G401 (cell line): ENCODE measurements around the gene NCBP3. TPM values are rescaled to one million over a fixed set of nuclear protein-coding genes. Genes with fewer than 3 reads are reported as not detected.

Source experiments
- DNase-seq: peaks from one replicate; pipeline ENCODE4 v3.0.0-alpha.2; 2015; ENCODE audit warnings: low spot score
- in situ Hi-C: cut with HindIII; loops from 2 replicates; pipeline ENCODE4 v1.10.0; 2016; ENCODE audit warnings: low sequenced_read_pairs, mixed read lengths
- total RNA-seq: library from RNA; depleted of rRNA; stranded (reverse); fragments of >200 nt; shearing (Covaris generic); gene quantifications from 2 replicates; pipeline ENCODE4 v1.2.3, GENCODE V29; 2014; rRNA removed

The NCBP3 gene
- total RNA-seq = 12.9 and 39.6 TPM in 2 replicates

GRCh38 chr17:3845621-3846436 is at the start of gene NCBP3:
Gene NCBP3 (minus strand): TSS chr17:3846246. CDS start chr17:3846223, 23 bp downstream.
- in situ Hi-C loops = no loop called here
- DNase-seq = peak; percentile 92

GRCh38 chr17:3895354-3895753 is 49.3 kb upstream of the NCBP3 start:
- no peak for DNase-seq
- in situ Hi-C loops = no loop called here

- in situ Hi-C loops = no loop called here
These were observed 48.9 kb upstream of the NCBP3 start for GRCh38 chr17:3894911-3895343.

GRCh38 chr17:3894188-3894587 is 48.1 kb upstream of the NCBP3 start:
- in situ Hi-C loops = no loop called here
- no peak for DNase-seq

More at GRCh38 chr17:3894911-3895343, 48.9 kb upstream of the NCBP3 start:
- DNase-seq = no peak

GRCh38 chr17:3893720-3894116 is 47.7 kb upstream of the NCBP3 start:
- in situ Hi-C loops = no loop called here
- DNase-seq = no peak

- in situ Hi-C loops = no loop called here
These were observed 47.1 kb upstream of the NCBP3 start, which contains the start of gene CAMKK1 for GRCh38 chr17:3893003-3893719. Gene CAMKK1 (minus strand): TSS chr17:3893053. CDS start chr17:3885687, 7,366 bp downstream.

GRCh38 chr17:3892095-3892998 is 46.3 kb upstream of the NCBP3 start:
- peak; percentile 87 for DNase-seq
- in situ Hi-C loops = no loop called here

More at GRCh38 chr17:3893003-3893719, 47.1 kb upstream of the NCBP3 start, which contains the start of gene CAMKK1:
- DNase-seq = peak; percentile 91

- in situ Hi-C loops = no loop called here
- DNase-seq = no peak
These were observed 45.6 kb upstream of the NCBP3 start for GRCh38 chr17:3891626-3892094.

- in situ Hi-C loops = no loop called here
- DNase-seq = no peak
These were observed 44.8 kb upstream of the NCBP3 start for GRCh38 chr17:3890878-3891219.

- DNase-seq = peak; percentile 82
These were observed 44.2 kb upstream of the NCBP3 start for GRCh38 chr17:3890082-3890877.

GRCh38 chr17:3889325-3890012 is 43.4 kb upstream of the NCBP3 start:
- in situ Hi-C loops = no loop called here
- peak; percentile 29 for DNase-seq

More at GRCh38 chr17:3890082-3890877, 44.2 kb upstream of the NCBP3 start:
- in situ Hi-C loops = no loop called here

- in situ Hi-C loops = no loop called here
- DNase-seq = peak; percentile 87
These were observed 42.5 kb upstream of the NCBP3 start for GRCh38 chr17:3888343-3889171.

GRCh38 chr17:3887804-3888203 is 41.8 kb upstream of the NCBP3 start:
- in situ Hi-C loops = no loop called here
- no peak for DNase-seq

- DNase-seq = no peak
- in situ Hi-C loops = no loop called here
These were observed 41.3 kb upstream of the NCBP3 start for GRCh38 chr17:3887394-3887793.

- DNase-seq = no peak
- in situ Hi-C loops = no loop called here
These were observed 40.7 kb upstream of the NCBP3 start for GRCh38 chr17:3886776-3887175.

- no peak for DNase-seq
- in situ Hi-C loops = no loop called here
These were observed 39.9 kb upstream of the NCBP3 start for GRCh38 chr17:3885970-3886369.

GRCh38 chr17:3885271-3885670 is 39.2 kb upstream of the NCBP3 start:
- in situ Hi-C loops = no loop called here
- peak; percentile 41 for DNase-seq
